Gastroesophageal sphincter (tissue), 3 donors: ENCODE data around the gene NEDD4L.

Experiments used
- CTCF ChIP-seq, 4 experiments: fragments of 200-600 bp in 2 of 4; fragments of 450-650 bp in 2 of 4; sonication (generic) in 1 of 4; IDR thresholded peaks; one replicate each; pipeline ENCODE4 v1.5.1; 2017 to 2019; ENCODE audit warnings: antibody characterized with exemption in 4 of 4, mild to moderate bottlenecking in 2 of 4, moderate library complexity in 2 of 4
- POLR2A ChIP-seq, 2 donors: fragments of 450-650 bp; IDR thresholded peaks; one replicate each; pipeline ENCODE4 v1.6.1; 2017; ENCODE audit warnings: antibody characterized with exemption in 2 of 2, mild to moderate bottlenecking in 2 of 2, moderate library complexity in 1 of 2
- POLR2AphosphoS5 ChIP-seq: sonication (generic); formaldehyde crosslinking; IDR thresholded peaks from one replicate; pipeline ENCODE4 v1.6.1; 2017; ENCODE audit warnings: antibody characterized with exemption

- no peak for TF ChIP-seq POLR2AphosphoS5
- TF ChIP-seq CTCF (IDR thresholded peaks at IDR 0.05), result no peak
- no peak for TF ChIP-seq POLR2A (IDR thresholded peaks at IDR 0.05)
Observed at GRCh38 chr18:58345875-58346274, 301.8 kb downstream of the NEDD4L start.
